GM19463 (cell line): ENCODE data around the gene NTSR1.

ENCODE experiments used
- ATAC-seq: cut with Tn5 transposase; IDR thresholded peaks from one replicate; pipeline ENCODE4 v1.9.1; 2021; ENCODE audit warnings: mild to moderate bottlenecking, moderate library complexity; ENCODE audit not compliant: unreplicated experiment

The NTSR1 gene

GRCh38 chr20:62737271-62737811 lies 28.7 kb downstream of the NTSR1 start:
- ATAC-seq, result no peak

GRCh38 chr20:62738025-62738881 lies 29.6 kb downstream of the NTSR1 start:
- ATAC-seq, result no peak

- no peak for ATAC-seq
Measured at GRCh38 chr20:62739067-62739466, 30.4 kb downstream of the NTSR1 start.

GRCh38 chr20:62739581-62740285 lies 31.1 kb downstream of the NTSR1 start:
- peak; percentile 47 for ATAC-seq

GRCh38 chr20:62740286-62741141 lies 31.9 kb downstream of the NTSR1 start:
- peak; percentile 70 for ATAC-seq

GRCh38 chr20:62741191-62741691 lies 32.6 kb downstream of the NTSR1 start:
- no peak for ATAC-seq

- no peak for ATAC-seq
Measured at GRCh38 chr20:62741701-62742491, 33.3 kb downstream of the NTSR1 start.

- no peak for ATAC-seq
Measured at GRCh38 chr20:62742550-62742949, 33.9 kb downstream of the NTSR1 start.

GRCh38 chr20:62742979-62743776 lies 34.5 kb downstream of the NTSR1 start:
- no peak for ATAC-seq

- no peak for ATAC-seq
Measured at GRCh38 chr20:62743777-62744317, 35.2 kb downstream of the NTSR1 start.

GRCh38 chr20:62744741-62745191 lies 36.1 kb downstream of the NTSR1 start:
- no peak for ATAC-seq

- no peak for ATAC-seq
Measured at GRCh38 chr20:62745279-62745951, 36.8 kb downstream of the NTSR1 start.

GRCh38 chr20:62745952-62746288 lies 37.3 kb downstream of the NTSR1 start:
- ATAC-seq, result no peak

GRCh38 chr20:62748311-62748710 lies 39.7 kb downstream of the NTSR1 start:
- no peak for ATAC-seq

- ATAC-seq, result no peak
Measured at GRCh38 chr20:62749851-62750445, 41.3 kb downstream of the NTSR1 start.

- ATAC-seq, result no peak
Measured at GRCh38 chr20:62751551-62752150, 43.0 kb downstream of the NTSR1 start.

- no peak for ATAC-seq
Measured at GRCh38 chr20:62752181-62752670, 43.6 kb downstream of the NTSR1 start.
